Thyroid gland (tissue), 4 donors: ENCODE measurements around the gene RBM39.

Source experiments
- POLR2A ChIP-seq, 2 donors: fragments of 450-650 bp; IDR thresholded peaks; one replicate each; pipeline ENCODE4 v1.6.1; 2017; ENCODE audit warnings: antibody characterized with exemption in 2 of 2, mild to moderate bottlenecking in 2 of 2, moderate library complexity in 1 of 2
- TF ChIP-seq, protein P1 (sequence below), 6 experiments: fragments of 200-600 bp in 3 of 6; fragments of 450-650 bp in 3 of 6; sonication (generic) in 3 of 6; IDR thresholded peaks; one replicate each; pipeline ENCODE4 v1.5.1; 2016 to 2019; ENCODE audit warnings: antibody characterized with exemption in 6 of 6, mild to moderate bottlenecking in 2 of 6, inconsistent platforms in 1 of 6, moderate library complexity in 1 of 6

GRCh38 chr20:35710884-35711587 lies 31.0 kb downstream of the RBM39 start:
- TF ChIP-seq, protein P1, sequence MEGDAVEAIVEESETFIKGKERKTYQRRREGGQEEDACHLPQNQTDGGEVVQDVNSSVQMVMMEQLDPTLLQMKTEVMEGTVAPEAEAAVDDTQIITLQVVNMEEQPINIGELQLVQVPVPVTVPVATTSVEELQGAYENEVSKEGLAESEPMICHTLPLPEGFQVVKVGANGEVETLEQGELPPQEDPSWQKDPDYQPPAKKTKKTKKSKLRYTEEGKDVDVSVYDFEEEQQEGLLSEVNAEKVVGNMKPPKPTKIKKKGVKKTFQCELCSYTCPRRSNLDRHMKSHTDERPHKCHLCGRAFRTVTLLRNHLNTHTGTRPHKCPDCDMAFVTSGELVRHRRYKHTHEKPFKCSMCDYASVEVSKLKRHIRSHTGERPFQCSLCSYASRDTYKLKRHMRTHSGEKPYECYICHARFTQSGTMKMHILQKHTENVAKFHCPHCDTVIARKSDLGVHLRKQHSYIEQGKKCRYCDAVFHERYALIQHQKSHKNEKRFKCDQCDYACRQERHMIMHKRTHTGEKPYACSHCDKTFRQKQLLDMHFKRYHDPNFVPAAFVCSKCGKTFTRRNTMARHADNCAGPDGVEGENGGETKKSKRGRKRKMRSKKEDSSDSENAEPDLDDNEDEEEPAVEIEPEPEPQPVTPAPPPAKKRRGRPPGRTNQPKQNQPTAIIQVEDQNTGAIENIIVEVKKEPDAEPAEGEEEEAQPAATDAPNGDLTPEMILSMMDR (IDR thresholded peaks at IDR 0.05) = no peak
- TF ChIP-seq POLR2A (IDR thresholded peaks at IDR 0.05) = no peak
